ENCODE data around the gene SLC22A16.

DNA sequence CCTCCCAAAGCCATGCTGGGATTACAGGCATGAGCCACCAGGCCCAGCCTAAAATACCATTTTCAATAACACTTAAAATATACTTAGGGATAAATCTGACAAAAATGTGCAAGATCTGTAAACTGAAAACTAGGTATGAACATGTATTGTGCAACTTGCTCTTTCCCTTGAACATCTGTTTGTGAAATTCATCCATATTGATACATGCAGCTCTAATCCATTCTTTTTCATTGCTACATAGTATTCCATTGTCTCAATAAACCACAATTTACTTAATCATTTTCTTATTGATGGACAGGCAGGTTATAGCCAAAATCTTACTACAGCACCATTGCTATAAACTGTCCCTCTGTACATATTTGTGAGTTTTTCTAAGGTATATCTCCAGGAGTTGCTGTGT lies 4.7 kb upstream of the SLC22A16 start:
- TF ChIP-seq, protein P1, sequence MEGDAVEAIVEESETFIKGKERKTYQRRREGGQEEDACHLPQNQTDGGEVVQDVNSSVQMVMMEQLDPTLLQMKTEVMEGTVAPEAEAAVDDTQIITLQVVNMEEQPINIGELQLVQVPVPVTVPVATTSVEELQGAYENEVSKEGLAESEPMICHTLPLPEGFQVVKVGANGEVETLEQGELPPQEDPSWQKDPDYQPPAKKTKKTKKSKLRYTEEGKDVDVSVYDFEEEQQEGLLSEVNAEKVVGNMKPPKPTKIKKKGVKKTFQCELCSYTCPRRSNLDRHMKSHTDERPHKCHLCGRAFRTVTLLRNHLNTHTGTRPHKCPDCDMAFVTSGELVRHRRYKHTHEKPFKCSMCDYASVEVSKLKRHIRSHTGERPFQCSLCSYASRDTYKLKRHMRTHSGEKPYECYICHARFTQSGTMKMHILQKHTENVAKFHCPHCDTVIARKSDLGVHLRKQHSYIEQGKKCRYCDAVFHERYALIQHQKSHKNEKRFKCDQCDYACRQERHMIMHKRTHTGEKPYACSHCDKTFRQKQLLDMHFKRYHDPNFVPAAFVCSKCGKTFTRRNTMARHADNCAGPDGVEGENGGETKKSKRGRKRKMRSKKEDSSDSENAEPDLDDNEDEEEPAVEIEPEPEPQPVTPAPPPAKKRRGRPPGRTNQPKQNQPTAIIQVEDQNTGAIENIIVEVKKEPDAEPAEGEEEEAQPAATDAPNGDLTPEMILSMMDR (IDR thresholded peaks at IDR 0.05) = no peak
- TF ChIP-seq POLR2A (IDR thresholded peaks at IDR 0.05) = no peak
